HG03432 (cell line): ENCODE data around the gene TRIM27.
"Not testable (repeated sequence)": the region's sequence is repeated elsewhere in the genome, so short reads cannot be mapped to it uniquely, and the experiment has no call there.

ENCODE experiments used
- ATAC-seq: cut with Tn5 transposase; IDR thresholded peaks from one replicate; pipeline ENCODE4 v1.9.1; 2021; ENCODE audit warnings: mild to moderate bottlenecking, moderate library complexity; ENCODE audit not compliant: unreplicated experiment

The TRIM27 gene

DNA sequence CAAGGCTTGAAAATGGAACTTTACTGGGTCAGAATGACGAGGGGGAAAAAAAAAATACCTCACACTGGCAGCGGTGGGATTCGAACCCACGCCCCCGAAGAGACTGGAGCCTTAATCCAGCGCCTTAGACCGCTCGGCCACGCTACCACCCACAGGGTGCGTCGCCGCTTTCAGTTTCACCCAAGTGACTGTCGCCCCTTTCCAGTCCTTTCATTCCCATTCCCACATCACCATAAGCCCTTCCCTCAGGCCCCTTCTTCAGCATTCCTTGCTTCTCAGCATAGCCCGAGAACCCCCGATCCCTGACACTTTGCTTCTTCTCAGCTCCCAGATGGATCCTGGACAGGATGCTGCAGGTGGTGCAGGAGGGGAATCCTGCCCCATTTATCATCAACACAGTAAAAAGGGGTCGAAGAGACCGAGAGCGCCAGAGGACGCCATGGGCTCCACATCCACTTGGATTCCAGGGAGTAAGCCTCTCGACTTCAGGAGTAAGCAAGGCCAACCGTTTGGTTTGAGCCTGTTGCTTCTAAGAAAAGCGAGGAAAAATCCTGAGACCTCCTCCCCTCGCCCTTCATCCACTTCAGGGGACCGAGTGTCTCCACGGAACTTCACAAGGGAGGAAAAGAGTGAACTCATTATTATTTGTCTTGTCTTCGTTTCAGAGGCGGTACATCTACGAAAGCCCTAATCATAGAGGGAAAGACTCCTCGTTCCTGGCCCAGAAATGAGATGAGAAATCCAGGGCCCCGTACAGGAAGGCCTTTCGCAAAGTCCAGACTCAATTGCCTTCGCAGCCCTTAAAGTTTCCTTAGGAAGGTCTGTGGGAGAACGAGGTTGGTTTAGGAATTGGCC lies 20.0 kb upstream of the TRIM27 start:
- ATAC-seq: peak; percentile 31

DNA sequence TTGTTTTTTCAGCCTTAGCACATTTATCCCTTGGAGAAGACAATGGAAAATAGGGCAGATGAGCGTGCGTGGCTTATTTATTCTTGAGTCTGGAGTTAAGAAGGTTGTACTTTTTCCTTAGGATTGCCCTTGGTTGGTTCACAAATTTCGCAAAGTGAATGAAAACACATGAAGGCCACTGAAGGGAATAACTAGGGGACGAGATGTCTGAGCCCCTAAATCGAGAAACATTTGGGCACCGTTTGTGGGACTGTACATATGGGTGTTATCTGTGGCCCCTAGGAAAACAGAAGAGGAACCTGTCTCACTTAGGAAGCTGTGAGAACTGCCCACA lies 19.4 kb upstream of the TRIM27 start:
- no peak for ATAC-seq

DNA sequence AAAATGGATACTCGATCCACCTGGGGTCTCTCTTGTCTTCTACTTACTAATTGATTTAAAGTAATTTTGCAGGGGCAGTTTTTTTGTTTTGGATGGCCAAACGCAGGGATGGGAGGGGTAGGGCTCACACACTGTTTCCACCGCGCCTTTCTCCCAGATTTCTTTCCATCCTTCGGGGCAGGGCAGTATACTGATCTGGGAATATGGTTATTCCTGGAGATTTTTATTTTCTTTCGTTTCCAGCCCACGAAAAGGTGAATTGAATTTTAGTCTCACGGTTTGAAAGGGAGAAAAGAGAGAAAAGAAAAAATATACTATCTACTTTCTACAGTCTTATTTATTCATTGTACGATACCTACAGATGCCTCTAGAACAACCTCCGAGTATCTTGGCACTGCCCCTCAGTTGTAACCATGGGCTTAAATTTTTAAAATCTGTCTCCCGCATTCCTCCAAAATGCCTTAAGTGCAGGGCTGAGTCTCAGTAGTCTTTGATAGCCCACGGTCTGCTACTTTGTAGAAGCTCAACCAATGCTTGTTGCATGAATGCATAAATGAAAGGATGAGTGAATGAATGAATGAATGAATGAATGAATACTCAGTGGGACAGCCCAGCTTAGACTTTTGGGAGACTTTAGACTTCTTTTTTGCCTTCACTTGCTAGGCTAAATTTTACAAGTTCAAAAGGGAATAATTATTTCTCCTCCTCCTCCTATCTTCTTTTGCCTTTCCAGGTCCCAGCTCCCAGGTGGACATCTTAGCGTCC lies 18.1 kb upstream of the TRIM27 start:
- no peak for ATAC-seq

DNA sequence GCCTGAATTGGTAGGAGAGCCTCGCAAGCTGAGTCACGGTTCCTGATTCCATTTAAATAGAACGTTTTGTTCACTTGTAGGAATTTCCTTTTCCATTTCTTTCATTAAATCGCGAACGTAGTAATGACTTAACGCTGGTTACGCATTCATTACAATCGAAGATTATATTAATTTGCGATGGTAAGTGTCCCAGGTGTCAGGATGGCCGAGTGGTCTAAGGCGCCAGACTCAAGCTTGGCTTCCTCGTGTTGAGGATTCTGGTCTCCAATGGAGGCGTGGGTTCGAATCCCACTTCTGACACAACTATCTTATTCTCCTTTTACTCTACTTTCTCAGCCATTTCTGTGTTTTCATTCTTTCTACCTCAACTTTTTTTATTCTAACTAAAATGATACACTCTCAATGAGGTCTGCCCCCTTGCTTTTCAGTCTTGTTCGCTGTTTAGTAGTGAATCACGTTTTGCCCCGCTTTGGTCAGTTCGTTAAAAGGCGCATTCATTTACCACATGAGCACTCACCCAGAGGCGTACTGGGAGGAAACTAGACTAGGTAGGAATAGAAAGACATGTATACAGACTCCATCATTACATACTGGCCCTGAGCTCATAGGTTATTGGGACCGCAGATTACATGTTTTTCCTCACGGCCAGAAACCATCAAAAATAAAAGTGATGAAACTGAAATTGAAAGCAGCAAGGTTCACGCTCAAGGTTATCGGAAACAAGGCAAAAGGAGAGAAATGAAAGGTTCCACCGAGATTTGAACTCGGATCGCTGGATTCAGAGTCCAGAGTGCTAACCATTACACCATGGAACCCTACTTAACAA lies 17.3 kb upstream of the TRIM27 start:
- ATAC-seq: peak; percentile 63

DNA sequence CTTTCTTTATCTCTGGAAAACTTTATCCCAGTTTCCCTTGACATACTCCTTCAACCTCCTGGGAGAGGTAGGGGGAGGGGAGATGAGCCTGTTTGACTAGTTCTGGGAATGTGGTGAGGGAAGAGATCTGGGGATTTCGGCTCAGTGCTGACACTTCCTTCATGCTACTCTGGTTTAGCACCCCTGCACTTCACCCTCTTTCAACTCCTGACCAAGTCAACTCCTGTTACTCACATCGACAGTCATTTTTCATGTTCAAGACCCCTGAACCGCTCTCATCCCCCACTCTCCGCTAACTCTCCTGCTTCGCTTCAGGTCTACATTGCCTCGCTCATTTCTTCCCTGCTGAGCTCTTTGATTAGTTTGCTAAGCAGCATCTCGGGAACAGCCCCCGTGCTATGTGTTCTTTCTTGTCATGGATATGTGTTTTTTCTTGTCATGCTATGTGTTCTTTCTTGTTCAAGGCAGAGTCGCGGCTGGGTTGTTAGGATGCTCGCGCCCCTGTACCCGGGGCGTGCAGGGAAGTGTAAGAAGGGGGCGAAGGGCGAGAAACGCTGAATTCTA lies 16.6 kb upstream of the TRIM27 start:
- peak; percentile 30 for ATAC-seq

DNA sequence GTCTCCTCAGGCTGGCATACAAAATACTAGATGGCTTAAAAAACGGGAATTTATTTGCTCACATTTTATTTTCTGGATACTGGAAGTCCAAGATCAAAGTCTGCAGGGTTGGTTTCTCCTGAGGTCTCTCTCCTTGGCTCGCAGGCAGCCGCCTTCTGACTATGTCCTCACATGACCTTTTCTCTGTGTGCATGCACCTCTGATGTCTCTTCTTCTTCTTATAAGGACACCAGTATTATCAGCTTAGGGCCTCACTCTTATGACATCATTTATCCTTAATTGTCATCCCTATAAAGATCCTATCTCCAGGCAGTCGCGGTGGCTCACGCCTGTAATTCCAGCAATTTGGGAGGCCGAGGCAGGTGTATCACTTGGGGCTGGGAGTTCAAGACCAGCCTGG lies 9.3 kb upstream of the TRIM27 start:
- ATAC-seq: no peak

DNA sequence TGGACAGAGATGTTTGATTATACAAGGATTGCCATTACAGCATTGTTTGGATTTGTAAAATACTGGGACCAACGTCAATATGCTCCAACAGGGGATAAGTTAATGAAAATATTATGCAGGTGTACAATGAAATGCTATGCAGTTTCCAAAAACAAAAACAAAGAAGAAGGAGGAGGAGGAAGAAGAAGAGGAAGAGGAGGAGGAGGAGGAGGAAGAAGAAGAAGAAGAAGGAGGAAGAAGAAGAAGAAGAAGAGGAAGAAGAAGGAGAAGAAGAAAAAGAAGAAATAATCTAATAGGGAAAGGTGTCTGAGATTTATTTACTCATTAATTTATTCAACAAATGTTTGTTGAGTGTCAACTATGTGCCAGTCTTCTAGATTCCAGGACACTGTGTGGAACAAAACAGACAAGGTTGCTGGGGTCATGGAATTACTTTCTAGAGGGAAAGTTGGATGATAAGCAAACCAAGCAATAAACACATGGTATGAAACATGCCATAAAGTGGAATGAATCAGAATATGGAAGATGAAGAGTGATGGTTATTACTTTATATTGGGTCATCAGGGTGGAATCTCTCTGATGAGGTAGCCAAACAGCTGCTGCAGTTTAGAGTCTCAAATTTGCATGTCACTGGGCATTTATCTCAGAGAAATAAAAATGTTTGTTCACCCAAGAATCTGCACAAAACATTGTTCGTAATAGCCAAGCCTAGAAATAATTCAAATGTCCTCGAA lies 6.3 kb upstream of the TRIM27 start:
- no peak for ATAC-seq

DNA sequence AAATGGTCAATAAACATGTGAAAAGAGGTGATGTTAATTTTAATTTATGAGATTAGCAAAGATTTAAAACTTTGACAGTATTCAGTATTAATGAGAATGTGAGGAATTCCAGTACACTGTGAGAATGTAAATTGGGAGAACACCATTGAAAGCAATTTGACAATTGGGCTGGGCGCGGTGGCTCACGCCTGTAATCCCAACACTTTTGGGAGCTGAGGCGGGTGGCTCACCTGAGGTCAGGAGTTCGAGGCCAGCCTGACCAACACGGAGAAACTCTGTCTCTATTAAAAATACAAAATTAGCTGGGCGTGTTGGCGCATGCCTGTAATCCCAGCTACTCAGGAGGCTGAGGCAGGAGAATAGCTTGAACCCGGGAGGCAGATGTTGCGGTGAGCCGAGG lies 5.6 kb upstream of the TRIM27 start:
- ATAC-seq: not testable (repeated sequence)

DNA sequence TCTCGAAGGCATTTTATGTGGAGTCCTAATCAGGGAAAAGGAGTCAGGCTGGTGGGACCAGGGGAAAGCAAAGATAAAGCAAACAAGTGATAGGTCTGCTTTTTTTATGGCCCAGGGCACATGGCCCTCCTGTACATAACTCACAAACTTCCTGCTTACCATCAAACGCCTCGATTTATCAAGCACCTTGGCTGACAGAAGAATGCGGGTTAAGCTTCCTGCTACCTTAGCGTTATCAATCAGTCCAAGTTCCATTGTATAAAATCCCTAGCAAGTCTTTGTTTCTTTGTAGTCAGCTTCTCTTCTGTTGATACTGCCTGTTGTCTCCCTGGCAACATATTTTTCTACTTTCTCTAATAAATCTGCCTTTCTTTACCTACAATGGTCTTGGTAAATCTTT lies 4.1 kb upstream of the TRIM27 start:
- ATAC-seq: no peak

DNA sequence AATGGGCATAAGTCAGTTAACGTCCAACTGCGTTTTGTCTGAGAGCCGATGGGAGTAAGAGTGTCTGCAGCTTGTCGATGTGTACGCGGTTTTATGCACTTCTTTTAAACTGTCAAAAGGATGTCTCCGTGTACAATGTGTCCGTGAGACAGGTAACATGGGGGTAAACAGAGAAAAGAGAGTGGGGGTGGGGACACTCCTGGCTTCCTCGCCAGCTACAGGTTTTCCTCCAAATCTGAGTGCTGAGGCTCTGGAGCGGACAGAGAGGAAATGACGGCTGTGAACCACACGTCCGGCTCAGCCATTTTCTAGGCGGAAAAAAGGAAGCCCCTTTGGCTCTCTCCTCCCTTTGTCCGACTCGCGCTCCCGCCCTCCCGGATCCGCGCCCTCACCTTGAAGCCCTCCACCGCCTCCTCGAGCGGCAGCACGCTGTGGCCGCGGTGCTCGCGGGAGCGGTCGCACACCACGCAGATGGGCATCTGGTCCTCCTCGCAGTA lies 916 bp downstream of the TRIM27 start:
- ATAC-seq: peak; percentile 33

DNA sequence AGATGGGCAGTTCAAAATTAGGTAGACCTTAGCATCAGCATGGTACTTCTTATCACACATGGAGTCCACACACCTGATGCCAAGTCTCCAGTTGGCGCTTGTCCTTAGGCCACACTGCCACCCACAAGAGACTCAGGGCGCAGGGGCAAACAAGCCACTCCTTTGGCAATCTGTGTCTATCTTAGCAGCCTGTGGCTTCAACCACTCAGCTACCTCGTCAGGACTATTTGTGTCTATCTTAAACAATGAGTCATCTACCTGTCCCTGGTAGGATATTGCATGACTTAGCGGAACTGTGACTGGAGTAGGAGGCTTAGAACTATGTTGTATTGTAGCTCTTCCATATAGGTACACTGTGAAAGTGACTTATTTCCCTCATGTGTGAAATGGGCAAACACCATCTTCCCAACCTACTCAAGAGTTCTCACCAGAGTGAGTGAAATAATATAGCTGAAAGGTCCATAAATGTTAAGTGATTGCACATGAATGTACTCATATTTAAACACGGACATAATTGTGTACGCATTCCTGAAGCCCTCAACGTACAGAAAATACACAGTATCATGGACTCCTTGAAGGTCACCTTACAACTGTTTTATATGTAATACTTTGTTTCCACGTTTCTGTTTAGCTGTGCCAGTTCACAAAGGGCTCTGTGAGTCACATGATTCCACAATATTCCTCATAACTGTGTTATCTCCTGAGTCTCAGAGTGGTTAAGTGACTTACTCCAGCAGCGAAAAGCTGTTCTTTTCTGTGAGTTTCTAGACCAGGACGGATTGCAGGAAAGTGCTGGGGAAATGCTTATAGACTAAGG lies 1.6 kb downstream of the TRIM27 start:
- ATAC-seq: no peak

DNA sequence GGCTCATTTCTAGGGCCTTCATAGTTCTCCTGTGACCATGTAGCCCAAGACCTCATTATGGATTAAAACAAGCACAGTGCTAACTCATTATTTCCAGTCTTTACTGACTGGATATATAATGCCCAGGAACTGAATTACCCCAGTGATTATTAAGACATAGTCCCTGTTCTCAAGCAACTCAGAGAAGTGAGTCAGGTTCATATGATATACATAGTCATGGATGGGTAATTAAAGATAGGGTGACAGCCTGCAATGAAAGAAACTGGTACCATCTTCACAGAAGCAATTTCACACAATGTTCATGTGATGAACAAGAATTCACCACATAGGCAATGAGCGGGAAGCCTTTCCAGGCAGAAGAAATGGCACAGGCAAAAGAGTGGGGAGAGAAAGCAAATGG lies 3.5 kb downstream of the TRIM27 start:
- no peak for ATAC-seq

DNA sequence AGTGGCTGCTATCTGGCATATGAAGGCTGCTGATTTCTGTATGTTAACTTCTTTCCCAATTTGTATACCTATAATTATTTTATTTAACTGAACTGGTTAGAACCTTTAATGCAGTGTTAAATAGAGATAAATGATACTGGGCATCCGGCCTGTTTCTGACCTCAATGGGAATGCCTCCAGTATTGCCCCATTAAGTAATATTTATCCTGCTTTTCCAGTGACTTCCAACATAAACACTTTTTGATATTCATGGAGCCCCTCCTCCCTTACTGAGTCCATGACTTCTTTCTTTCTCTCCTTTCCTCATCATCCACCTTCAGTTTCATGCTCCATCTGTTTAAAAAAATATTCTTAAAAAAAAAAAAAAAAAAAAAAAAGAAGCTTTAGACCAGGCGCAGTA lies 8.8 kb downstream of the TRIM27 start:
- no peak for ATAC-seq

DNA sequence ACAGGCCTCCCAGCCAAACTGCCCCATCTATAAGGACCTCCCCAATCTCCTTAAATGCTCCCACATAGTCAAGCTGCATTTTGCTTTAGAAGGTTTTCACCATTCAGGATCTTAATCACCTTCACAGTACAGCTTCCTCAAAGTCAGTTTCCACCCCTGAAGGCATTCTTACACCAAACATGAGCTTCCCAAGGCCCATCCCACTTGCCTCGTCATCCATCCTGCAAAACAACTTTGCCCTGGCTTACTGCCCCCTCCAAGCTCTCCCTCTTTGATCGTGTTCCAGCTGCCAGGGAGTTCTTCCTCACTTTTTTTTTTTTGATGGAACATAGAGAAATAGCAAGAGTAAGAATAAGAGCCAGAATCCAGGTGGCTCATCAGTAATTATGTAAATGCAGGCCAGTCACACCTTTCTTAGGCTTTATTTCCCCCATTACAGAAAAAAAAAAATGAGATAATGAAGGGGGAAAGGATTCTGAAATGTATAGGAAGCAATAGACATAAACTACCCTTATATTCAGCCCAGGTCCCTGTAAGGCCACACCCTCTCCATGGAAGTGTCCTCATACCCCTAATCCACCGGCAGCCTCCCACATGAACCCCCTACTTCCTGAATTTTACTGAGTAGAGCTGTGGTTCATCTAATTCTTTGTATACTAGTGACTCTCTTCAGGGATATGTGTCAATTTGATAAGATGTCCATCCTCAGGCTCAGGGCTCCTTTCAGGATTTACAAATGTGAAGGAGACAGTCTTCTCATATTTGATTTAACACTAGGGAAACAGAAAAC lies 12.7 kb downstream of the TRIM27 start:
- no peak for ATAC-seq

DNA sequence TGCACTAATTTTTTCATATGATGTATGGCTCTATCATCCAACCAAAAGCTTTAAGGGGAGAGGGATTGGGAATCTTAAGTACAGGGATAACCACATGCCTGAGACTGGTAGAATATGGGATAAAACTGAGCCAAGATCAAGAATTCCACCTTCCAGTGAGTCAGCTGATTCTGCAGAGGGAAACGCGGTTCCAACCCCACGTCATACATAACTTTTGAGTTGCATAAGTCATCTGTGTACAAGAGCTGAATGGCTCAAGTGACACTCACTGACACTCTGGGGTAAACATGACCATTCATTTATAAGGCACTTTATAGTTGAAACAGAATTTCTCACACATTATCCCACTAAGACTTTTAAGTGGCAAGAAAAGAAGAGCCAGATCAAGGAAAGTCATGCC lies 16.4 kb downstream of the TRIM27 start:
- no peak for ATAC-seq

DNA sequence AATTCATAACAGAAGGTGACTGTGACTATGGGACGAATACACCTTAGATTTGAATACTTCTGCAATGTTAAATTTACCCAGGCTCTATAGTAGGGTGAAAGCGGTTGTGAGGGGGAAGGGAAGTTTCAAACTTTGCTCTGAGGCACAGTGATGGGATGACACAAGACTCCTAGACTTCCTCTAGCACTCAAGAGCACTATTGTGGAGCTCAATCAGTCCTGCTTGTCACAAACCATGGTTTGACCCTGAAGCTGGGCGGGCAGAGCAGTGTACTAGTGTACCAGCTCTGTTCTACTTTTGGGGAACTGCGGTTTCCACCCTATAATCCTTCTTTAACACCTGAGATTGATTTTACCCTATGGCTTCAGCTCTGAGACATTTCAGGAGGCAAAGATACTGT lies 17.1 kb downstream of the TRIM27 start:
- ATAC-seq: no peak

DNA sequence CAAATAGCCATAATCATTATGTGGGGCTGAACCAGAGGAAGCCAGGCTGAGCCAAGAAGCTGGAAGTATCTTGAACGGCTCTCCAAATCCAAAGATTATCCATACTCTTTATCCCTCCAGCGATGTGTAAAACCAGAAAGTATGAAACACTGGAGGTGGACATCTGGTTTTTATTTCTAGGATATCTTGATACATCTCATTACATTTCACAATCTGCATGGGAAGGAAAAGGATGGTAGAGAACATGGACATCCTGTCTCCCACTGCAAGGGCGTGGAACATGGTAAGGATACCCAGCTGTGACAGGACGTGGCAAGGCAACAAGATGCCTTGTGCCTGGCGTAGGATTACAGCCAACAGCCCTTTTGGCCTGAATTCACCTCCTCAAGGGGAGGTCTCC lies 20.1 kb downstream of the TRIM27 start:
- no peak for ATAC-seq

DNA sequence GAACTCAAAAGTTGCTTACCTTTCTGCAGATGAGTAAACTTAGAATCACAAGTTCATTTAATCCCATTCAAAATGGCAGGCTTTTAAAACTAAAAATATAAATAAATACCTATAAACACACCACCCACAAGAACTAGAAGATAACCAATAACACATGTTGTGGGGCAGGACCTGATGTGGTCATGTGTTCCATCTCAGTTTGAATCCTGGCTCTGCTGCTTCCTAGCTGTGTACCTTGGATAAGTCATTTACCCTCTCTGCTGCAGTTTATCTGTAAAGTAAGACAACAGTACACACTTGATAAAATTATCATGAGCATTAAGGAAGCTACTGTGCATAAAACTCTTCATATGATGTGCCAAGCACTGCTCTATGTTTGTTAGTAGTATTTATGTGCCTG lies 22.0 kb downstream of the TRIM27 start:
- no peak for ATAC-seq
